Neuron (in vitro differentiated cells): ENCODE measurements around the gene CDH5.

ENCODE experiments used
- H2AFZ ChIP-seq: one replicate; pipeline ENCODE4 v1.6.1; 2013; ENCODE audit warnings: low read depth, mild to moderate bottlenecking, inconsistent platforms, low read length, moderate library complexity
- H3K27me3 ChIP-seq: one replicate; pipeline ENCODE4 v1.6.1; 2013; ENCODE audit warnings: low read length; ENCODE audit not compliant: insufficient read depth
- H3K36me3 ChIP-seq: one replicate; pipeline ENCODE4 v1.6.1; 2013; ENCODE audit warnings: low read length; ENCODE audit not compliant: insufficient read depth
- H3K4me1 ChIP-seq: one replicate; pipeline ENCODE4 v1.6.1; 2013; ENCODE audit warnings: low read length; ENCODE audit not compliant: insufficient read depth
- H3K4me3 ChIP-seq: 2 replicates; pipeline ENCODE4 v1.5.1; 2013; ENCODE audit warnings: mild to moderate bottlenecking, low read length, moderate library complexity
- H3K9me3 ChIP-seq: one replicate; pipeline ENCODE4 v1.6.1; 2013; ENCODE audit warnings: low read length

CDH5 gene

DNA sequence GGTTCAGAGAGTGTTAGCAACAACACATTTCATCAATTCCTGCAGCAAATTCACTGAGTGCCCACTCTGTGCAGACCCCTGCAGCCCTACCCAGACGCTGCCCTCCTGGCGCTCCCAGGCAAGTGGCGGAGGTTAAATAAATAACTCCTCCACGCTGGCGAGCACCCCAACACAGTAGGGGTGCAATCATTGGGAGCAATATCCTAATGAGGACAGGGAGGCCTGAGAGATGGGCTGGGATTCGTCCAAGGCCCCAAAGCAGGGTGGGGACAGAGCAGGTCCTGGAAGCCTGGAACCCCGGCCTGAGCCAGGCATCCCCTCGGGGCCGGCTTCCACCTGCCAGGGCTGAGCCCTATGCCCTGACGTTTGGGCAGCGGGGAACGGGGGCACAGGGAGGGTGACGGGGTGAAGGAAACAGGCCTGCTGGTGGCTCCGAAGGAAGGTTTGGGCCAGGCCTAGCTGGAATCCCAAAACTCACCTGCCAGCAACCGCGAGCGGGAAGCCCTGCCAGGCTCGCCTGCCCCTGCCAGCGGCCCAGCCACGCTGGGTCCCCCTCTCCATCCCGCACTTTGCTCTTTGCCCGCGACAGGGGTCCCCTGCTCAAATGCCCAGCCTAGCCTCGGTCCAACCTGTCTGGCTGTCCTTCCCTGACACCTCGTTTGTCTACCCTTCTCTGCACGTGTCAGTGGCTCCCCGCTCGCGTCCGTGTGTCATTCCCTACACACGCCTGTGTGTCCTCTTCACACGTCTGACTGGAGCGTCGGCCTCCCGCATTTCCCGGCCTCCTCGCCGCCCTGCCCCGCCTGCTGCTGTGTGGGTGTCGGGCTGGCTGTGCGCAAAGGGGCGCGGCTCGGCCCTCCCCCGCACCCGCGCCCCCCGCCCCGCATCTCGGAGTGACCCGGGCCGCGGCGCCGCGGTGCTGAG lies 59.9 kb downstream of the CDH5 start:
- no peak overlapping the region for H2AFZ ChIP-seq
- peaks cover 2% of the 10 kb centered on the region for H3K9me3 ChIP-seq
- H3K36me3 ChIP-seq, result no peaks in the 10 kb centered on the region
- H3K4me3 ChIP-seq, result peak overlapping the region; percentile 35
- H3K4me1 ChIP-seq, result peaks cover 7% of the 10 kb centered on the region
- peaks cover 72% of the 10 kb centered on the region for H3K27me3 ChIP-seq

DNA sequence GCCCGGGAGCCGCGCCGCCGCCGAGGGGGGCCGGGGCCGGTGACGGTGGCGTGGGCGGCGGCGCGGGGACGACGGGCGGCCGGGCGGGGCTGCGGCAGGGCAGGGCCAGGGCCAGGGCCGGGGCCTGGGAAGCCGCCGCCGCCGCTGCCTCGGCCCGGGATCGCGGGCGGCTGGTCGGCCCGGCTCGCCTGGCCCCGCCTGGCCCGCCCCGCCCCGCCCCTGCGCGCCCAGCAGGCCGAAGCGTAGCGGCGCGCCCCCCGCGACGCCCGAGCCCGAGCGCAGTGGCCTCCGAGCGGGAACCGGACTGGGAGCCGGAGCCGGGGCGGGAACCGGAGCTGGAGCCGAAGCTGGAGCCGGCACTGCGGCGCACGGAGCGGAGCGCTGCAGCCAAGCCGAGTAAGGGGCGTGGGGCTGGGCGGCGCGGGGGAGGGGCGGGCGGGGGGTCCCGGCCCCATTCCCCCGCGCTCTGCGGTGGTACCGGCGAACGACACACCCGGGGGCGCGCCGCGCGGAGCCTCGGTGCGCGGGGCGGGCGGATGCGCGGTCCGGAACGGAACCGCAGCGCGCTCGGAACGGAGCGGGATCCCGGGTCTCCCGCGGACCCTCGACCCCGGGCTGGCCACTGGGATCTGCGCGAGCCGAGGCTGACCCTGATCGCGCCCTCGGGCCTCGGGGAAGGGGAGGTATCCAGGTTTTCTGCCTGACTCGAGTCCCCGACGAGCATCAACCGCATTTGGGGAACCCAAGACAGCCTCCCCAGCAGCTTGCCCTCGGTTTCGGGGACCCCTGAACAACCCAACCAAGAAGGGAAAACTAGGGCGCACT lies 60.8 kb downstream of the CDH5 start, which contains the start of gene BEAN1:
BEAN1 (plus strand) TSS at position 260 of the 825 bp plus-strand sequence. CDS start 10,382 bp downstream, outside the sequence.
- Histone ChIP-seq H3K36me3 (no peaks in the 10 kb centered on the region), H2AFZ (no peak within 1 kb of the TSS), H3K4me3 (peak within 1 kb of the TSS; percentile 36), H3K9me3 (peaks cover 2% of the 10 kb centered on the region), H3K27me3 (peaks cover 69% of the 10 kb centered on the region), H3K4me1 (peaks cover 7% of the 10 kb centered on the region)

DNA sequence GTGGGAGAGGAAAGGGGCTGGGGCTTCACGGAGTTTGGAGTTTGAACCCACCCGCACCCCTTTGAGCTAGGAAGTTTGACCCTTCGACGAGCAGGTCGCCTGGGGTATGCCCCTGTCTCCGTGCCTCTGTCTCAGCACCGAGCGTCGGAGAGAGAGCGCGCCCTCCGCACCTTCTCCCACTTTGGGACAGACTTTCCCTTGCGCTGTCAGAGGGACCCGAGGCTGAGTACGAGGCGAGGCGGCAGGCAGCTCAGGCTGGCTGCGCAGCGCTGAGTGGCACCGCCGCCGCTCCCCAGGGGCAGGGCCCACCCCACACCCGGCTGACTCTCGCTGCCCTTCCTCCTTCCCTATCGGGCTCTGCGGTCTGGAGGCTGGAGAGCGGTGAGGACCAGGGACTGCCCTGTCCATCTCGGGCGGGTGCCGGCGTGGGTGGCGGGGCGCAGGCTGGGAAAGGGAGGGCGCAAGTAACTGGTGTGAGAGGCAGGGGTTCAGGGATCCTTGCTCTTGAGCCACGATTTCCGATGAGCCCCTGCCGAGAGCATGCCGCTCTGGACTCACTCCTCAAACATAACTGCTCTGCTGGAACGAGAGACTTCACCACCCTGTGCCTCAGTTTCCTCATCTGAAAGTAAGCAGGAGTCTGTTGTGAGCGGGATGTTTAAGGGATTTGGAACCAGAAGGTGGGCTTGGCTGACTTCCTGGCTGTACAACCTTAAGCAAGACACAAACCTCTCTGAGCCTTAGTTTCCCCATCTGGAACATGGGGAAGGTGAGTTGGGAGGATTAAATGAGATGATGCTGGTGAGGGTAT lies 61.6 kb downstream of the CDH5 start:
- Histone ChIP-seq H3K36me3 (no peaks in the 10 kb centered on the region), H3K4me3 (peak overlapping the region; percentile 36), H3K4me1 (peaks cover 7% of the 10 kb centered on the region), H3K27me3 (peaks cover 62% of the 10 kb centered on the region), H2AFZ (no peak overlapping the region), H3K9me3 (peaks cover 2% of the 10 kb centered on the region)

DNA sequence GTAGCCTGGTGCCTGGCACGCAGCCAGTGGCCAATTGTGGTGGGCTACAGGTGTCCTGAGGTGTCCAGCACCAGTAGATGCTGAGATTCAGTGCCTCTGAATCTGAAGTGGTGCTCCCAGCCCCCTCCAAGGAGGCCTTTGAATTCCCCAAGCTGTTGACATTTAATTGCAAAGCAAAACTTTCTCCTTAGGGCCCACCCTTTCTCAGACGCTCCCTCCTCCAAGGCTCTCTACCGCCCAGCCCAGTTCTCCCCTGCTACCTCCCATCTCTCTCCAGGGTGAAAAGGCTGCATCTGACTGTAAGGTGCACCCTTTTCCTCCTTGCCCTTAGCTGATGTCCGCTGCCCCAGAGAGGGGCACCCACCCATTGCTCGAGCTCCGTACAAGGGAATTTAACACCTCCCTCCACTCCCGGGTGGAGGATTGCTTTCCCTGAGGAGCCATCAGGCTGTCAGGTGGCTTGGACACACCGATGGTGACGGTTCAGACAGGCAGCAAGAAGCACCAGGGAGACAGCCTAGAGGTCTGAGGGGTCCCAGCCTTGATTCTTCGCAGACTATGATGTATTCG lies 62.3 kb downstream of the CDH5 start:
- peaks cover 2% of the 10 kb centered on the region for H3K9me3 ChIP-seq
- H3K27me3 ChIP-seq, result peaks cover 55% of the 10 kb centered on the region
- H3K4me1 ChIP-seq, result peaks cover 12% of the 10 kb centered on the region
- H2AFZ ChIP-seq, result no peak overlapping the region
- H3K36me3 ChIP-seq, result no peaks in the 10 kb centered on the region
- H3K4me3 ChIP-seq, result no peak overlapping the region

DNA sequence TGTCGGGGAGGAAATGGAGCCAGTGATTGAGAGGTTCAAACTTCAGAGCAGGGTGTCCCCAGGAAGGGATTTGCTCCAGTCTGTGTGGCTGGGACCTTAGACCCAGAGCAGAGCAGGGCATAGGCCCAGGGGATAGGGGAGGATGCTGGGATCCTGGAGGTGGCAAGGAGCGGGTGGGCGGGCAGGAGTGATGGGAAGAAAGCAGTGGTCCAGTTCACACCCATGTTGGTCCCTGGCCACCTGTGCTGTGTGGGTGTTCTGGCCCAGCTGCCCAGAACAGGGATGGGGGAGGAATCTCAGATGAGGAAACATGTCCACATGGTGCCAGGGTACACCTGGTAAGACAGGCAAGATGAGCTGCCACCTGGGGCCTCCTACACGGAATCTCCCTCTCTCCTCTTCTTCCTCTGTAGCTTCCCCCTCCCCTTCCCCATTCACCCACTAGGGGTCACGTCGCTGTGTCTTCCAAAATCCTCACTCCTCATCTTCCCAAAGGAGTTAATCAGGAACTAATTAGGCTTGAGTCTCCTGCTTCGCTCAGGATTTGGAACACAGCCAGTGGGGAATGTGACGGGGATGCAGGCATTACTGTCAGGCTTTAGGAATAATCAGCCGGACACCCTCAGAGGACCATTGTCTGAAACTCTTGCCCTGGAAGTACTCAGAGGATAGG lies 62.9 kb downstream of the CDH5 start:
- Histone ChIP-seq H2AFZ (no peak overlapping the region), H3K4me1 (peaks cover 12% of the 10 kb centered on the region), H3K4me3 (no peak overlapping the region), H3K36me3 (no peaks in the 10 kb centered on the region), H3K27me3 (peaks cover 49% of the 10 kb centered on the region), H3K9me3 (peaks cover 2% of the 10 kb centered on the region)

DNA sequence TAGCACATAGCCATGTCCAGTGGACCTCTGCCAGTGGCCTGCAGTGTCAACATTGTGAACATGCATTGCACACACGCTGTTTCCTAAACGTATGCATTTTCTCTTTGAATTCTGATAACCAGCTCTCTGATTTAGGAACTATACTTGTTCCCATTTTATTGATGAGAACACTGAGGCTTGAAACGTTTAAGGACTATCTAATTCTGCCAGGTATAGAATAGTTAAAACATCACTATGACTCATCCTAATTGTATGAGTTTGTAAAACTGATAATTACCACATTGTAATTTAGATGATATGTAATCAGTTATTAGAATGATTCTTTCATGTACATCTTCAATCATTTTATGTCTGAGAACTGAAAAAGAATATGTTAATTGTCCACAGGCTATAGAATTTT lies 63.7 kb downstream of the CDH5 start:
- no peaks in the 10 kb centered on the region for H3K9me3 ChIP-seq
- no peaks in the 10 kb centered on the region for H3K36me3 ChIP-seq
- no peak overlapping the region for H3K4me3 ChIP-seq
- H3K27me3 ChIP-seq, result peaks cover 41% of the 10 kb centered on the region
- H2AFZ ChIP-seq, result no peak overlapping the region
- H3K4me1 ChIP-seq, result peaks cover 12% of the 10 kb centered on the region

DNA sequence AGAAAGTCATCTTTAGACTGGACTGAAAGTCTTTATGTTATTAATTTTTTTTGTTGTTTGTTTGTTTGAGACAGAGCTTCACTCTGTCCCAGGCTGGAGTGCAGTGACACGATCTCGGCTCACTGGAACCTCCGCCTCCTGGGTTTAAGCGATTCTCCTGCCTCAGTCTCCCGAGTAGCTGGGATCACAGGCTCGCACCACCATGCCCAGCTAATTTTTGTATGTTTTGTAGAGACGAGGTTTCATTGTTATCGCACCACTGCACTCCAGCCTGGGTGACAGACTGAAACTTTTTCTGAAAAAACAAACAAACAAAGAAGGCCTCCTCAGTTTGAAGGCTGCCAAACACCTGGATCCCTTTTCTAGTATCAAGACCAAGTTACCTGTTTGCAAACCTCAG lies 65.3 kb downstream of the CDH5 start:
- no peak overlapping the region for H3K4me3 ChIP-seq
- no peak overlapping the region for H2AFZ ChIP-seq
- peaks cover 6% of the 10 kb centered on the region for H3K4me1 ChIP-seq
- peaks cover 28% of the 10 kb centered on the region for H3K27me3 ChIP-seq
- no peaks in the 10 kb centered on the region for H3K9me3 ChIP-seq
- H3K36me3 ChIP-seq, result no peaks in the 10 kb centered on the region

DNA sequence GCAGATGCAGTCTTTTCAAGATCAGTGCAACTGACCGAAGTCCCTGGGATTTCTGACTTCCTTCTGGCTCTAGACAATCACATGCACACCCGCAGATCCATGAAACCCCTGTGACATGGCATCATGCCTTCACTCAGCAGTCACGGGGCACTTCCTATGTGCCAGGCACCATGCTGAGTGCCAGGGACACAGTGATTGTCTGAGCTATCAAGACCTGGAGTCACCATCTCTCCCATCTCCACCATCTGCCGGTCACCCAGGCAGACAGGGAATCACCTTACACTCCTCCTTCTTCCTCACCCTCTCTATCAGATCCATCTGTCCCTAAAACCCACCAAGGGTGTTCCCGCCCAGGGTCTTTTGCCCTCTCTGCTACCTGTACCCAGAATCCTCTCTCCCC lies 65.9 kb downstream of the CDH5 start:
- H2AFZ ChIP-seq, result no peak overlapping the region
- no peaks in the 10 kb centered on the region for H3K9me3 ChIP-seq
- H3K4me1 ChIP-seq, result peaks cover 6% of the 10 kb centered on the region
- H3K36me3 ChIP-seq, result no peaks in the 10 kb centered on the region
- no peak overlapping the region for H3K4me3 ChIP-seq
- peaks cover 27% of the 10 kb centered on the region for H3K27me3 ChIP-seq

DNA sequence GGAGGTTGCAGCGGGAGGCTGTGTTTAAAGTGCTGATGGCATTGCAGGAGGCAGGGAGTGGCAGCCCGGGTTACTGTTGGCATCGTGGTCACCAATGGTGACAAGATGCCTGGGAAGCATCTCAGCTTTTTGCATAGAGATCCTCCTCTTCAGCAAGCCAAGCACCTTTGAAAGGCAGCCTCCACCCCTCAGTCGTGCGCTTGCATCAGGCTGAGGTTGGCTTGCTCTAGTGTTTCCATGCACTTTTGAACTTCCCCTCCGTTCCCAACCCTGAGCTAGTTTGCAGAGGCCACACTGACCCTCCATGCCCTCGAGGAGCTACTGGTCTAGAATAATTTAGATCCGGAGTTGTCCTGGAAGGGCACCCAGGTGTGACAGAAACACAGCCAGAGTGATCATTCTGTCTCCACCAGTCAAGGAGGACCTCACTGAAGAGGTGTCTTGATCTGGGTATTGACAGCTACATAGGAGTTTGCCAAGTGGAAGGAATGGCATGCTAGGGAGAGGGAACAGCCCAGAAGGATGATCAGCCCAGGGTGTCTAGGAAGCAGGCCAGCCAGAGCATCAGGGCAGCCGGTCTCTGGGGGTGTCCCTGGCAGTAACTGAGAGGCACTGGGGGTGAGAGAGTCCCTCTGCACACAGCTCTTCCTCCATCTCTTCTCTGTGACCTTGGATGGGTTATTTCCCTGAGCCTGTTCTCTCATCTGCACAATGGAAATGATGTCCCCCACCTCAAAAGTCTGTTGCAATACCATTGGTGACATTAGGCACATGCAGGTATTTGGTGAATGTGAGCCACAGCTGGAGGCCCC lies 68.3 kb downstream of the CDH5 start:
- peaks cover 3% of the 10 kb centered on the region for H3K27me3 ChIP-seq
- no peak overlapping the region for H2AFZ ChIP-seq

DNA sequence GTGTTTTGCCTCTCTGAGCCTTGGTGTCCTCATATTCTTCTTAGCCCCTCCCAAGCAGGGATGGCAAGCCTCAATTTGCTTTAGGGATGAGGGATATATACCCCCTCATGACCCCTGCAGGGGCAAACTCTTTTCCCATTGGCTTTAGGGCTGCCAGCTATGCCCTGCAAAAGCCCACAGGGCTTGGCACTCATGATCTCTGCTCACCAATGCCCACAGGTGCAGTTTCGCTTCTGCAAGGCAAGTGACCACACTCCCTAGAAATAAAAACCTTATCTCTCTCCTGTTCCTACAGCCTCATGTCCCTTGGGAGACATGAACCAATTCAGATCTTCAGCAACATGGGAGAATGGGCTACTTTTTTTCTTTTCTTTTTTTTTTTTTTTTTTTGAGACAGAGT lies 69.4 kb downstream of the CDH5 start:
- Histone ChIP-seq H3K9me3 (no peaks in the 10 kb centered on the region), H3K4me3 (no peak overlapping the region), H3K36me3 (no peaks in the 10 kb centered on the region), H3K4me1 (peaks cover 5% of the 10 kb centered on the region), H2AFZ (no peak overlapping the region), H3K27me3 (no peaks in the 10 kb centered on the region)

More for the DNA sequence above, 68.3 kb downstream of the CDH5 start:
- no peaks in the 10 kb centered on the region for H3K36me3 ChIP-seq
- H3K4me3 ChIP-seq, result no peak overlapping the region
- peaks cover 5% of the 10 kb centered on the region for H3K4me1 ChIP-seq
- no peaks in the 10 kb centered on the region for H3K9me3 ChIP-seq

DNA sequence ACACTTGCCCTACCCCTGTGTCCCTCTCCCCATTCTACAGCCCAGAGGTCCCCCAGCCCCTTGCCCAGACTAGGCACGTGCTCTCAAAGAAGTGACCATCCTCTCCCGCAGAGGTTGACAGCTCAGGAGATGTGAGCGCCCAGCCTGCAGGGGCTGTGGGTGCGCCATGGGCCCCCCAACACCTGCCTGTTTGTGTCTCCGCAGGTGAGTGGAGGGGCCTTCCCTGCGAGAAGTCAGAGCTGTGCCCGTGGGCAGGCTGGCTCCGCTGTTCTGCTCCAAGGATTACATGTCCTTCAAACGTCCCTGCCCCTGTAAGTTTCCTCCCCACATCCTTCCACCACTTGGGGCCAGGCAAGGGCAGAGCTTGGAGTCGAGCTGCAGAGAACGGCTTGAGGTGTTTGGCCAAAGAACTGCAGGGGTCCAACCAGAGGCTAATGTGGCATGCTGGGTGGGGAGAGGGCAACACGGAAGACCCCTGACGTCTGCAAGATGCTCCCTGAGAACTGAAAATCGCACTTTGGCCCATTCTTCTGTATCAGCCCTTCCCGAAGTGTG lies 71.0 kb downstream of the CDH5 start:
- no peaks in the 10 kb centered on the region for H3K27me3 ChIP-seq
- H2AFZ ChIP-seq, result no peak overlapping the region
- H3K9me3 ChIP-seq, result no peaks in the 10 kb centered on the region
- H3K36me3 ChIP-seq, result no peaks in the 10 kb centered on the region
- H3K4me3 ChIP-seq, result no peak overlapping the region
- peaks cover 5% of the 10 kb centered on the region for H3K4me1 ChIP-seq
